Esophagus squamous epithelium (tissue), 5 donors: ENCODE results near the gene PLXDC2. TPM values are rescaled to one million over a fixed set of nuclear protein-coding genes. Genes with fewer than 3 reads are reported as not detected.

ENCODE experiments used
- DNase-seq: peaks from one replicate; lab custom pipeline; 2025; lab: John Stamatoyannopoulos, UW
- H3K27ac ChIP-seq, 4 donors: fragments of 200-600 bp; sonication (generic); one replicate each; pipeline ENCODE4 v1.5.1; 2016 to 2019; ENCODE audit warnings: mild to moderate bottlenecking in 1 of 4
- H3K27me3 ChIP-seq, 4 donors: fragments of 200-600 bp; sonication (generic); 1 replicate in 3 of 4; 2 replicates in 1 of 4; pipeline versions ENCODE4 v1.5.1 to v1.6.0; 2017 to 2021; ENCODE audit warnings: antibody characterized with exemption in 1 of 4
- H3K36me3 ChIP-seq, 3 donors: fragments of 200-600 bp; sonication (generic); one replicate each; pipeline ENCODE4 v1.5.1; 2016 to 2019
- H3K4me1 ChIP-seq, 3 donors: fragments of 200-600 bp; sonication (generic); one replicate each; pipeline ENCODE4 v1.5.1; 2017 to 2019
- H3K4me3 ChIP-seq, 4 donors: fragments of 200-600 bp; sonication (generic); 1 replicate in 3 of 4; 2 replicates in 1 of 4; pipeline ENCODE4 v1.5.1; 2016 to 2019; ENCODE audit warnings: mild to moderate bottlenecking in 2 of 4, moderate library complexity in 1 of 4
- H3K9me3 ChIP-seq, 3 donors: fragments of 200-600 bp; sonication (generic); one replicate each; pipeline ENCODE4 v1.5.1; 2016 to 2019
- POLR2A ChIP-seq, 4 donors: fragments of 450-650 bp; IDR thresholded peaks; one replicate each; pipeline ENCODE4 v1.6.1; 2017; ENCODE audit warnings: antibody characterized with exemption in 4 of 4, mild to moderate bottlenecking in 4 of 4, moderate library complexity in 3 of 4
- WGBS, 2 donors: methylation state at CpG; one replicate each; pipeline ENCODE4 v1.1.5; 2018; 5-methylcytosine and 5-hydroxymethylcytosine counted together
- intact Hi-C: fragments of 100-400 bp; cut with DNase I; formaldehyde crosslinking; loops from one replicate; pipeline ENCODE4 v1.15.0; 2022
- total RNA-seq, 4 donors: library from RNA; depleted of rRNA; stranded (reverse); fragments of >200 nt; gene quantifications; one replicate each; pipeline ENCODE4 v1.1.0, GENCODE V29; 2016
- TF ChIP-seq, protein P1 (sequence below), 6 experiments: fragments of 450-650 bp in 4 of 6; fragments of 200-600 bp in 2 of 6; sonication (generic) in 2 of 6; IDR thresholded peaks; one replicate each; pipeline ENCODE4 v1.5.1; 2016 to 2019; ENCODE audit warnings: antibody characterized with exemption in 6 of 6, mild to moderate bottlenecking in 4 of 6, moderate library complexity in 4 of 6
- donor health status: DM: yes; HTN: yes; CAD: no.

Gene PLXDC2
- total RNA-seq, 4 donors from 2014 or later: 22.4 to 50.4 (median 36.9) TPM

DNA sequence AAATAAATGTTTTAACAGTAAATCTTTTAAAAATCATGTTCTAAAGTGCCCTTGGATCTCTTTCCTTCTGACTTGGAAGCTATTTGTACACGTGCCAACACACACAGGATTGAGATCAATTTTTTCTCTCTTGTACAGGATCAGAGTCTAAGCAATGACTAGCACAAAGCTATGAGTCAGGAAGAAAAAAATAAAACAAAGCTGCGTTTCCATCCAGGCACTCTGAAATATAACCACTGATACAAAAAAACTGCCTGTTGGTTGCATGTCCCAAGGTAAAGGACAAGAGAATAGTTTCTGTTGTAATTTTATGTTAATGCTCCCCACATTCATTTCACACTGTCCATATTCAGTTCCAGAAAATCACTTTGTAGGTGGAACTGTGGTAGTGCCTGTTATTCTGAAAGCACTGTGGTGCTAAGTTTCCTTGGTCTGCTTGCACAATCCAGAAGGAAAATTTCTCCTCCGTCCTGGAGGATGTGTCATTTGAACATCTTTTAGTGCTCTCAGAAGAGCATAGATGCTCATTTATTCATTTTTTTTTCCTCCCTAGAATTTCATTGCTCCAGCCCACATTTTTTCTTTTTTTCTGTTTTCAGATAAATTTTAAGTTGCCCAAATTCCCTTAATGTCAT lies 113.4 kb downstream of the PLXDC2 start:
- no peak overlapping the region for H3K4me3 ChIP-seq
- DNase-seq: no peak
- WGBS, 2 donors: 12% methylated on average over 3 of the region's 3 CpGs
- TF ChIP-seq, protein P1, sequence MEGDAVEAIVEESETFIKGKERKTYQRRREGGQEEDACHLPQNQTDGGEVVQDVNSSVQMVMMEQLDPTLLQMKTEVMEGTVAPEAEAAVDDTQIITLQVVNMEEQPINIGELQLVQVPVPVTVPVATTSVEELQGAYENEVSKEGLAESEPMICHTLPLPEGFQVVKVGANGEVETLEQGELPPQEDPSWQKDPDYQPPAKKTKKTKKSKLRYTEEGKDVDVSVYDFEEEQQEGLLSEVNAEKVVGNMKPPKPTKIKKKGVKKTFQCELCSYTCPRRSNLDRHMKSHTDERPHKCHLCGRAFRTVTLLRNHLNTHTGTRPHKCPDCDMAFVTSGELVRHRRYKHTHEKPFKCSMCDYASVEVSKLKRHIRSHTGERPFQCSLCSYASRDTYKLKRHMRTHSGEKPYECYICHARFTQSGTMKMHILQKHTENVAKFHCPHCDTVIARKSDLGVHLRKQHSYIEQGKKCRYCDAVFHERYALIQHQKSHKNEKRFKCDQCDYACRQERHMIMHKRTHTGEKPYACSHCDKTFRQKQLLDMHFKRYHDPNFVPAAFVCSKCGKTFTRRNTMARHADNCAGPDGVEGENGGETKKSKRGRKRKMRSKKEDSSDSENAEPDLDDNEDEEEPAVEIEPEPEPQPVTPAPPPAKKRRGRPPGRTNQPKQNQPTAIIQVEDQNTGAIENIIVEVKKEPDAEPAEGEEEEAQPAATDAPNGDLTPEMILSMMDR (IDR thresholded peaks at IDR 0.05): no peak
- TF ChIP-seq POLR2A (IDR thresholded peaks at IDR 0.05): no peak
- no peaks in the 10 kb centered on the region for H3K36me3 ChIP-seq
- H3K4me1 ChIP-seq: peaks cover 10 to 48% (median 34%) of the 10 kb centered on the region in 3 donors
- peak overlapping the region; percentile 11 to 77 (median 58) for H3K27ac ChIP-seq
- H3K9me3 ChIP-seq: no peaks in the 10 kb centered on the region
- H3K27me3 ChIP-seq: no peaks in the 10 kb centered on the region
- intact Hi-C loops: loop anchor here (10.0 kb wide), 1 partner anchor 95 kb away; no protein-coding TSS in a partner anchor

DNA sequence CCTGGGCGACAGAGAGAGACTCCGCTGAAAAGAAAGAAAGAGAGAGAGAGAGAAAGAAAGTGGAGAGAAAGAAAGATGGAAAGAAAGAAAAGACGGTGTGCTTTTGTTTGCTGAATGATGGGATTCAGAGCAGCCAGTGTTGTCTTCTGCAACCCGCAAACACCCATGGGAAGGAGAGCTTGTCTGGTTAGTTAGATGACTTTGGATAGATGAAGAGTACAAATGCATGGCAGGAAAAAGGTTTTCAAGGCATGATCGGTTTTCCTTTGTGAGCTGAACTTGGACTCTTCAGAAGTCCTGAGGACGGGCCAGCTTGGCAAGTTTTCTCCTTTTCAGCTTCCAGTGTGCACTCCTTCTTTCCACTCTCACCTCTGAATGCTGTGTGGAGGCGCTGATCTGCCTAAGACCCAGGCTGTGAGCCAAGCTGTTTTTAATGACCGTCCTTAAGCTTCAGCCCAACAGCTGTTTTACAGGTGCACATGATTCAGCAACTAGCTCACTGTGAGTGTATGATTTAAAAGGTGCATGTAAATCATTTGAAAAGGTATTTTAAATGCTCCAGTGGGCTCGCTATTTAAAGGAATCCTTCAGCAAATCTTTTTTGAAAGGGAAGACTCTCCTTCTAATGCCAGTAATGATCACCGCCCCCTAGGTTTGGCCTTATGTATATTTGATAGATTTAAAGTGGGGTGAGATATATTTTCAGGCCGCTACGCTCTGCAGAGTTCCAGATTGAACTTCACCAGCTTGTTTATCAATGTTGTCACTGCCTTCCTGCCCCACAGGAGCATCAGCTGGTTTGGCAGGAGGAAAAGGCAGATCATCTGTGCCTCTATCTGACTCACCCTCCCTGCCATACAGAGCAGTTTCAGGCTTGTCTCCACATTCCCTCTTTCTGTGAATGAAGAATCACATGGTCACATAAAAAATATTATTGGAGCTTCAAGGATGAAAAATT lies 115.0 kb downstream of the PLXDC2 start:
- DNase-seq: no peak
- peak overlapping the region; percentile 53 to 79 (median 77) for H3K27ac ChIP-seq
- H3K9me3 ChIP-seq: no peaks in the 10 kb centered on the region
- H3K4me3 ChIP-seq: peak overlapping the region in 1 of 4 donors; percentile 3
- no peaks in the 10 kb centered on the region for H3K36me3 ChIP-seq
- WGBS, 2 donors: 22 to 39% methylated on average over 12 of the region's 12 CpGs
- TF ChIP-seq POLR2A (IDR thresholded peaks at IDR 0.05): no peak
- TF ChIP-seq, protein P1 (IDR thresholded peaks at IDR 0.05): no peak
- peaks cover 10 to 48% (median 34%) of the 10 kb centered on the region in 3 donors for H3K4me1 ChIP-seq
- intact Hi-C loops: no loop called here
- H3K27me3 ChIP-seq: no peaks in the 10 kb centered on the region

DNA sequence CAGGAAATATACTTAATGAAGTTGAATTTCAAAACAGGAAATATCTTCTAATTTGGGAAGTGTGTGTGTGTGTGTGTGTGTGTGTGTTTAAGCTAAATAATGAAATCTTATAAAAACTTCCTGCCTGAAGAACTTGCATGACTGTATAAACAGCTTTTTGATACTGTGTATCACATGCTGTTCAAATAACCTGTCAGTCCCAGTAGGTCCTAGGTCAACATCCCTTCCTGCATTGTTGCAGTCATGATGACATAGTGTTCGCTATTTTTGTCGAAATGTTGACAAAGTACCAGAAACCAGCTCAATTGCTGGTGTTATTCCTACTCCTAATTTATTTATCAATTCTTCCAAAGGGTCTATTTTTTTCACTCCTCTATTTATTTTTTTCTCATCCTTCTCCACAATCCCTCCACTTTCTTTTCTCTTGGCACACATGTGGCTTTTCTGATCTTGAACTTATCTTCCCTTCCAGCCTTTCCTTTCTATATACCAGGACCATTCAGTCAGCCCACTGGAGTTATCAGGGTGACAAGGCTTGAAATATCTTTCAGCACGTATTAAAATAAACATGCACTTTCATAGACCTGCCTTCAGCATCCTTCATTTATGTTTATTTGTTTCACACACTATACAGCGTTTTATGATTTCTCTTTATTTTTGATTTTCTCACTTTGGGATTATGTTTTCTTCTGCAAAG lies 115.8 kb downstream of the PLXDC2 start:
- H3K4me3 ChIP-seq: no peak overlapping the region
- no peaks in the 10 kb centered on the region for H3K27me3 ChIP-seq
- no peaks in the 10 kb centered on the region for H3K36me3 ChIP-seq
- intact Hi-C loops: no loop called here
- WGBS, 2 donors: 28 to 44% methylated on average over 4 of the region's 4 CpGs
- H3K27ac ChIP-seq: peak overlapping the region; percentile 53 to 79 (median 77)
- no peak for DNase-seq
- H3K9me3 ChIP-seq: no peaks in the 10 kb centered on the region
- TF ChIP-seq POLR2A (IDR thresholded peaks at IDR 0.05): no peak
- TF ChIP-seq, protein P1 (IDR thresholded peaks at IDR 0.05): no peak
- H3K4me1 ChIP-seq: peaks cover 10 to 48% (median 34%) of the 10 kb centered on the region in 3 donors

DNA sequence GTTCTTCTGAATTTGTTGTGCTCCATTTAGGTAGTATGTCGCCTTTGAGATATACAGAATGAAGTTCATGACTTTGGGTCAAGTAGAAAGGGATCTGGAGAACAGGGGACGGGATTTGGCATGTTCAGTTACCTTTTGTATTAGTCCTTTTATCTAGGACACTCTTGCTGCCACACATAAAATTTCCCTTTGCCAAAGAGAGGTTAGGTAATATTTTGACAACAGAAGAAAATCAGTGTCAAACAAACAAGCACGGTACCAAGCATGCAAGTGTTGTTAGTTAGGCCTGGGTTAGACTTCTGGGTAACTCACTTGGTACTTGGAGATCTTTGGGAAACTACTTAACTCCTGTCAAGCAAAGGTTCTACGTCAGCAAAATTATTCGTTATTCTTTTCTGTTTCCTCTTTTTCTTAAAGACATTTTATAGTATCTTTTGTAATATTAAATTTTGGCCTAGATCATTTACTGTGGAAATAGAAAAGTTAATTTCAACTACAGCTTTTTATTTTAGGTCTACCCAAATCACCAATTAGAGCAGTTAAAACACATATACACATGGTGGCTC lies 116.7 kb downstream of the PLXDC2 start:
- Histone ChIP-seq H3K4me3 (no peak overlapping the region), H3K4me1 (peaks cover 10 to 48% (median 34%) of the 10 kb centered on the region in 3 donors), H3K27ac (peak overlapping the region in 2 of 4 donors; percentile 77 to 79), H3K36me3 (no peaks in the 10 kb centered on the region), H3K27me3 (no peaks in the 10 kb centered on the region), H3K9me3 (no peaks in the 10 kb centered on the region)
- TF ChIP-seq, protein P1 (IDR thresholded peaks at IDR 0.05): no peak
- TF ChIP-seq POLR2A (IDR thresholded peaks at IDR 0.05): no peak
- 46 to 54% methylated on average over 5 of the region's 5 CpGs for WGBS, 2 donors
- intact Hi-C loops: no loop called here
- DNase-seq: no peak
